Activated CD4-positive, alpha-beta T cell treated with anti-CD3 and anti-CD28 coated beads, Interleukin-2, amount 50 U/mL, for 48 hours (primary cell): ENCODE measurements around the gene AGER.
"Not testable (repeated sequence)": the region's sequence is repeated elsewhere in the genome, so short reads cannot be mapped to it uniquely, and the experiment has no call there.

ENCODE experiments used
- DNase-seq, 2 experiments: peaks; one replicate each; pipeline ENCODE4 v3.0.0-alpha.2; 2020

The AGER gene

DNA sequence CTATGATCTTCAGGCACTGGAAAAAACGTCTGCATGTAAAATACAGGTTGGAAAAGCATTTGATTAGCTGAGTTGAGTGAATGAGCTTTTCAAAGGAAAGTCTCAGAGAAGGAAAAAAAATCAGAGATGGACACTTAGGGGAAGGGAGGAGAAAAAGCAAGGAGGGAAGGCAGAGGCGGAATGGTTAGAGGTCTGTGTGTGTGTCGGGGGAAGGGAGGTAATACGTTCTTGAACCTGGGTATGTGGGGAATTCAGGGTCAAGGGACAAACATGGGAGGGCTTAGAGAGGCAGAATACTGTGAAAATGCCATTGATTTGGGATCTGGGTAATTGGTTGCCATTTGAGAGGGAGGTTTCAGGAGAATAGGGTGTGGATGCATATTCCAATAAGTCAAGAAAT is 37.4 kb downstream of the AGER start:
- DNase-seq: no peak

DNA sequence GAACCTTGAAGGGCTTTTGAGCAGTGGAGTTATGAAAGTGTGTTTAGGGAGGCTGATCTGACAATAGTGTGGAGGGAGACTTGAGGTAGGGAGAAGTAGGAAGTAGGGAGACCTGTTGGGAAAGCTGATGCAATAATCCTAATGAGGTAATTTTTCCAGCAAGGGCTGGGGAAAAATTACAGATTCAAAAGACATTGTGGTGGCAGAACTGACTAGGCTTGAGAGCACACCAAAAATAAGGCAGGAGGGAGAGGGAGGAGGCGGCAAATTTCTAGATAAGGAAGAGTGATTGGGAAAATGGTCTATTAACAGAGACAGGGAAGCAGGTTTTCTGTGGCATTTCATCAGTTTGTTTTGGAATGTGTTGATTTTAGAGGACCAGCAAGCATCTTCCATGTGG is 37.8 kb downstream of the AGER start:
- DNase-seq: no peak

DNA sequence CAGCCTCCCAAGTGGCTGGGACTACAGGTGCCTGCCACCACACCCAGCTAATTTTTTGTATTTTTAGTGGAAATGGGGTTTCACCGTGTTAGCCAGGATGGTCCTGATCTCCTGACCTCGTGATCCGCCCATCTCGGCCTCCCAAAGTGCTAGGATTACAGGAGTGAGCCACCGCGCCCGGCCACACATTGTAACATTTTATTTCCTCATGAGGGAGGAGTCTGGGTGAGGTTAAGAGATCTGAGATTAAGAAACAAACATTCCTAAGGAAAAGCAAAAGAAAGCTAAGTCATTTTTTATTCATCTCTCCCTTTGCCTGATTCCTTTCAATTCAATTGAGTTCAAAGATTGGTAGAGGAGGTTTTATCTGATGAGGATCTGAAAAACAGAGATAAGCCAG is 39.8 kb downstream of the AGER start:
- DNase-seq: not testable (repeated sequence)

DNA sequence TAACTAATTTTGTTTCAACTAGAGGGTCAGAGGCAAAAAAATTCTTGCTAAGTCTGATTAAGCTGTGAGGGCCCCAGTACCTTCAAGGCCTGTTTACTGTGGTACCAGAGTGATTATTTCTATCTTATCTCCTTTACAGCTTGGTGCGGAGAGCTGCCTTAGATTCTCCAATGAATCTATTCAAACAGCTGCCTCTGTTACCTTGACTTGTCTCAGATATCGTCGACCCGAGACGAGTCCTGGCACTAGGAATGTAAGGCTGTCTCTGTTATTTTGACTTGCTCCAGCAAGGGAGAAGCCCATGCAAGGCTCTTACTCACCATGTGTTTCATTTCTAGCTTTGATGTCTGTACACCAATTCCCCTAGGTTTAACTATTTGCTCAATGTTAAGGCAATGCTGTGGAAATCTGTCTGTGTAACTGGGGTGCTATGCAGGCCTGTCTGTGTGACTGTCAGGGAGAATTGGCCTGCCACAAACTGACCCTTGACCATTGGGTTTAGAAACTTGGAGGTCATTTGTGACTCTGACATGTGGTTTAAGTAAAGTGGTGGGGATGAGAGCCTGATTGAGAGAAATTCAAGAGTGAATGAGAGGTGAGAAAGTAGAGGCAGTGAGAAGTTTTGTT is 43.5 kb downstream of the AGER start:
- DNase-seq: no peak

DNA sequence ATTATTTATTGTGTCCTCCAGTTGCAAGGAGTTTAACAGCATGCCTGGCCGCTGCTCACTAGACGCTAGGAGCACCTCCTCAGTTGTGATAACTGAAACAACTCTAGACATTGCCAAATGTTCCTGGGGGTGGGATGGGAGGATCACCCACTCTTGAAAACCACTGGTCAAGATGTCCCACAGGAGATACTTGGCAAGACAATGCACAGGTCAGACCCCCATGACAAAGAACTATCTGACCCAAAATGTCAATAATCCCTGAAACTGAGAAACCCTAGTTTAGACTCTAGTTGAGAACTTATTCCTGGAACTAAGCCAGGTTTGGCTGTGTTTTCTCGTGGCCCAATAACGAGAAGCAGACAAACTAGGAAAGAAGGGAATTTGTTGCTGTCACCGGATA is 44.5 kb downstream of the AGER start:
- DNase-seq: no peak

DNA sequence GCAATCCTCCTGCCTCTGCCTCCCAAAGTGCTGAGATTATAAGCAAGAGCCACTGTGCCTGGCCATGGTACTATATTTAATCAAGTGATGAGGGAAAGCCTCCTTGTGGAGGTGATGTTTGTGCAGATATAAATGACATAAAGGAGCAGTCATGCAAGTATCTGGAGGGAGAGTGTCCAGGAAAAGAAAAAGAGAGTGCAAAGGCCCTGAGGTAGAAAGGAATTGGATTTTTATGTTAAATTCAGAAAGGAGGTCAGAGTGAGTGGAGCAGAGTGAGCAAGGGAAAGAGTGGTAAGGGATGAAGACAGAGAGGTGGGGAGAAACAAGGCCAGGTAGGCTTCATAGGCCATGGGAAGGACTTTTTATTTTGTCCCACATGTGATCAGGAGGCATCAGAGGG is 46.6 kb downstream of the AGER start:
- DNase-seq: no peak

DNA sequence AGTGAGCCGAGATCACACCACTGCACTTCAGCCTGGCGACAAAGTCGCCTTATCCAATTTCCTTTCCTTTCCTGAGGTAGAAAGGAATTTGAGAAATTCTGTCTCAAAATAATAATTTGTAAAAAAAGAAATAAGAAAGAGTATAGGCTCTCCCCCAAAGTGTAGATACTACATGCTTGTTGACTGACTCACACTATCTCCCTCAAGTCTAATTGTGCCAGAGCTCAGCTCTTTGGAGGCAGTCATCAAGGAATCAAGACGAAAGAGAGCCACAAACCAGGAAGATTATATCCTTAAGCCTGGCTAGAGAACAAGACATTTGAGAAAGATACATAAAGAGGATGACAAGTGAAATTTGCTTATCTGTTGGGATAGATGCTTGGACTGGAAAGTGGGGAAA is 50.3 kb downstream of the AGER start:
- DNase-seq: no peak

DNA sequence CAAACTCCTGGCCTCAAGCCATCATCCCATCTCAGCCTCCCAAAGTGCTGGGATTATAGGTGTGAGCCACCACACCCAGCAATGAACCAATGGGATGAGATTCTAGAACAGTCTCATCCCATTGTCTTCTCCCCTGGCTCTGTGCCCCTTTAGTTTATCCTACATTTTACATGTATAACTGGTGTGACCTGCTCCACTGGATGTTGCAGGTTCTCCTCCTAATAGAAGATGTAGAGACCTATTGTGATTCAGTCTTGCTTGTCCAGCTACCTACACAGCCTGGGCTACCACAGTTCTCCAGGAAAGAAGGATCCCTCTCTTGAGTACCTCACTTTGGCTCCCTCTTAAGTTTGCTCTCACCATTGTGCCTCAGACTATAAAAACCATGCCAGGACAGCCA is 51.9 kb downstream of the AGER start:
- no peak for DNase-seq

DNA sequence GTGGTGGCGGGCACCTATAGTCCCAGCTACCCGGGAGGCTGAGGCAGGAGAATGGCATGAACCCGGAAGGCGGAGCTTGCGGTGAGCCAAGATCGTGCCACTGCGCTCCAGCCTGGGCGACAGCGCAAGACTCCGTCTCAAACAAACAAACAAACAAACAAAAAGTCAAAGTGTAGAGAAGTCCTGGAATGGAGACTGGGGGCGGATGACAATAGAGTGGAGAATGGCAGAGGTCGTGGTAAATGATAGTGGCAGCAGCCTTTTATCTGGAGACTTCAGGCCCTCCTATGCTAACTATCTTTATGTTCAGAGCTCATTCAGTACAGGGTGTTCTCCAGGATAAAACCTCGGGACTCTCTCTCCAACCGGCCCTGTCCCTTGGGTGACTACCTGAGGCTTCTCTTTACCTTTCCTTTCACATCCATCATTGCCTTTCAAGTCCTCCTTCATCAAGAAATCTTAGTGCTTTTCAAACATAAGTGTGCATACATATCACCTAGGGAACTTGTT is 52.6 kb downstream of the AGER start:
- DNase-seq: no peak
